Stimulated activated CD8-positive, alpha-beta memory T cell treated with anti-CD3 and anti-CD28 coated beads, Interleukin-7, amount 100 ng/mL, for 4 hours (primary cell): ENCODE data around the gene TIMP3.
"Not testable (repeated sequence)": the region's sequence is repeated elsewhere in the genome, so short reads cannot be mapped to it uniquely, and the experiment has no call there.

Source experiments
- DNase-seq, 2 donors: peaks; one replicate each; pipeline ENCODE4 v3.0.0-alpha.2; 2020; ENCODE audit warnings: low read depth in 2 of 2

Gene TIMP3

GRCh38 chr22:32854351-32854804 is 52.9 kb downstream of the TIMP3 start:
- DNase-seq: no peak

GRCh38 chr22:32855045-32855756 is 53.7 kb downstream of the TIMP3 start:
- DNase-seq: no peak

- no peak for DNase-seq
Observed at GRCh38 chr22:32858121-32858703, 56.7 kb downstream of the TIMP3 start.

GRCh38 chr22:32858957-32859356 is 57.5 kb downstream of the TIMP3 start:
- no peak for DNase-seq

- DNase-seq: no peak
Observed at GRCh38 chr22:32859743-32860142, 58.2 kb downstream of the TIMP3 start.

- no peak for DNase-seq
Observed at GRCh38 chr22:32861330-32861729, 59.8 kb downstream of the TIMP3 start.

- DNase-seq: no peak
Observed at GRCh38 chr22:32862083-32862482, 60.6 kb downstream of the TIMP3 start.

GRCh38 chr22:32862936-32863661 is 61.6 kb downstream of the TIMP3 start:
- DNase-seq: no peak

GRCh38 chr22:32864041-32864440 is 62.5 kb downstream of the TIMP3 start:
- DNase-seq: no peak

- DNase-seq: no peak
Observed at GRCh38 chr22:32864596-32864995, 63.1 kb downstream of the TIMP3 start.

GRCh38 chr22:32866953-32867352 is 65.4 kb downstream of the TIMP3 start:
- DNase-seq: no peak

- no peak for DNase-seq
Observed at GRCh38 chr22:32868946-32869345, 67.4 kb downstream of the TIMP3 start.

- DNase-seq: no peak
Observed at GRCh38 chr22:32870474-32870873, 69.0 kb downstream of the TIMP3 start.

GRCh38 chr22:32873604-32874003 is 72.1 kb downstream of the TIMP3 start:
- not testable (repeated sequence) for DNase-seq

GRCh38 chr22:32874385-32874784 is 72.9 kb downstream of the TIMP3 start:
- no peak for DNase-seq

- DNase-seq: no peak
Observed at GRCh38 chr22:32874976-32875375, 73.5 kb downstream of the TIMP3 start.

- DNase-seq: no peak
Observed at GRCh38 chr22:32876516-32876915, 75.0 kb downstream of the TIMP3 start.

GRCh38 chr22:32877196-32877595 is 75.7 kb downstream of the TIMP3 start:
- no peak for DNase-seq

GRCh38 chr22:32879550-32879949 is 78.0 kb downstream of the TIMP3 start:
- no peak for DNase-seq

- no peak for DNase-seq
Observed at GRCh38 chr22:32880061-32880460, 78.6 kb downstream of the TIMP3 start.

GRCh38 chr22:32880505-32880892 is 79.0 kb downstream of the TIMP3 start:
- no peak for DNase-seq

GRCh38 chr22:32880893-32881596 is 79.5 kb downstream of the TIMP3 start:
- no peak for DNase-seq
